22Rv1 (cell line): Measurements from ENCODE around the gene RFTN2.
"Not testable (repeated sequence)": the region's sequence is repeated elsewhere in the genome, so short reads cannot be mapped to it uniquely, and the experiment has no call there.

Source experiments
- H3K27ac ChIP-seq: fragments of 450-650 bp; 2 replicates; pipeline ENCODE4 v1.5.1; 2017
- ZFX ChIP-seq: fragments of 450-650 bp; IDR thresholded peaks from 2 replicates; pipeline ENCODE4 v1.6.1; 2017; ENCODE audit warnings: antibody characterized with exemption, borderline replicate concordance
- TF ChIP-seq, protein P1 (sequence below): fragments of 450-650 bp; IDR thresholded peaks from 2 replicates; pipeline ENCODE4 v1.5.1; 2017; ENCODE audit warnings: mild to moderate bottlenecking

Gene RFTN2

DNA sequence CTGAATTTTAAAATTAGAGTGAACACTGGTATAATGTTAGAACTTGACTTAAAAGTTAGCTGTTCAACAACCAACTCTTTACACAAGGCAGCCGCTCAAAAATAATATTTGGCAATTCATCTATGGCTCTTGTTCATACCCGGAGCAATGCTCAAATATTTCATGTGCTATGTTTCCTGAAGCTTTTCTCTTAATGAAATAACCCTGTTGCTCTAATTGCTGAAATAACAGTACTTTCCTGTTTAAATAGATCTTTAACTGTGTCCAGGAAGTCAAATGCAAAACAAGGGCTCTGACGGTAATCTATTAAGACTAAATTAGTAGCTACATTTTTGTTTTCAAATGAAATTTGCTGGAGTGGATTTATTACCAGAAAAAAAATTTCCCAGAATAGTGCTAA is 33.7 kb downstream of the RFTN2 start:
- TF ChIP-seq ZFX = no peak
- TF ChIP-seq, protein P1, sequence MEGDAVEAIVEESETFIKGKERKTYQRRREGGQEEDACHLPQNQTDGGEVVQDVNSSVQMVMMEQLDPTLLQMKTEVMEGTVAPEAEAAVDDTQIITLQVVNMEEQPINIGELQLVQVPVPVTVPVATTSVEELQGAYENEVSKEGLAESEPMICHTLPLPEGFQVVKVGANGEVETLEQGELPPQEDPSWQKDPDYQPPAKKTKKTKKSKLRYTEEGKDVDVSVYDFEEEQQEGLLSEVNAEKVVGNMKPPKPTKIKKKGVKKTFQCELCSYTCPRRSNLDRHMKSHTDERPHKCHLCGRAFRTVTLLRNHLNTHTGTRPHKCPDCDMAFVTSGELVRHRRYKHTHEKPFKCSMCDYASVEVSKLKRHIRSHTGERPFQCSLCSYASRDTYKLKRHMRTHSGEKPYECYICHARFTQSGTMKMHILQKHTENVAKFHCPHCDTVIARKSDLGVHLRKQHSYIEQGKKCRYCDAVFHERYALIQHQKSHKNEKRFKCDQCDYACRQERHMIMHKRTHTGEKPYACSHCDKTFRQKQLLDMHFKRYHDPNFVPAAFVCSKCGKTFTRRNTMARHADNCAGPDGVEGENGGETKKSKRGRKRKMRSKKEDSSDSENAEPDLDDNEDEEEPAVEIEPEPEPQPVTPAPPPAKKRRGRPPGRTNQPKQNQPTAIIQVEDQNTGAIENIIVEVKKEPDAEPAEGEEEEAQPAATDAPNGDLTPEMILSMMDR = no peak
- no peak overlapping the region for H3K27ac ChIP-seq

DNA sequence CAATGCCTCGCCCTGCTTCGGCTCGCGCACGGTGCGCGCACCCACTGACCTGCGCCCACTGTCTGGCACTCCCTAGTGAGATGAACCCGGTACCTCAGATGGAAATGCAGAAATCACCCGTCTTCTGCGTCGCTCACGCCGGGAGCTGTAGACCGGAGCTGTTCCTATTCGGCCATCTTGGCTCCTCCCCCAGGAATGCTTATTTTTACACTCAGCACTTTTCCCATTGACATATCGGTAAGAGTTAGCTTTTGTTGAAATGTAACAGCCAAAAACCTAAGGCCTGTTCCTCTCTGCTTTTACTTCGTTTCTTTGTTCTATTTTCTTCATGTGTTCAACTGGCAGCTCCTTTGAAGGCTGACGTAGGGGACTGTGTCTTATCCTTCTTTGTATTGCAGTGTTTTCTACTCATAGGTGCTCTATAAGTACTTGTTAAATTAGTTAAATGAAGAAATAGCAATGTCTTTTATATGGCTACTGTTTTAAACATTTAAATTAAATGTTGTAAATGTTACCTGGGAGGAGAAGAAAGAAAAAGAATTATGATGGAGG is 34.7 kb downstream of the RFTN2 start:
- not testable (repeated sequence) for H3K27ac ChIP-seq

DNA sequence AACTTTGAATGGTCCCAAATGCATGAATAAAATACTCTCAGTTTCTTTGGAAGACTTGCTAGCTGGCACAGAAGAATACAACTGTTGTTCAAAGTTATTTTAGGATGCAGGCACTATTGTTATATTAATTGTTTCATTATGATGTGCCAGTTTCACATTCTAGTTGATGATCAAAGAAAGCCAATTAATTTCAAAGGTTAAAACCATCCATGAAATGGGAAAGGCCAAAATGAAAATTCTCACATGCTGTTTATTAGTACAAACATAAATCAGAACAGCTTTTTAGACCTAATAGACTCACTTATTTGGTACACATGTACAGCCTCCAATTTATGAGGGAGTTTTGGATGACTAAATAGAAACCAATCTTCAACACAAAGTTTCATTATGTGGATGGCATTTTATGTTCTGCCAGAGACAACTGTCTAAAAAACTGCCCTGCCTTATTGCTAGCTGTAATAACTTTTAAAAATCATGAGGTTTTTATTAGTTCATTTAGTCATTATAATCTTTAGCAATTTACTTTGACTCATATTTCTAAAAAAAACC is 42.2 kb downstream of the RFTN2 start:
- no peak for TF ChIP-seq ZFX
- TF ChIP-seq, protein P1 = no peak
- no peak overlapping the region for H3K27ac ChIP-seq

DNA sequence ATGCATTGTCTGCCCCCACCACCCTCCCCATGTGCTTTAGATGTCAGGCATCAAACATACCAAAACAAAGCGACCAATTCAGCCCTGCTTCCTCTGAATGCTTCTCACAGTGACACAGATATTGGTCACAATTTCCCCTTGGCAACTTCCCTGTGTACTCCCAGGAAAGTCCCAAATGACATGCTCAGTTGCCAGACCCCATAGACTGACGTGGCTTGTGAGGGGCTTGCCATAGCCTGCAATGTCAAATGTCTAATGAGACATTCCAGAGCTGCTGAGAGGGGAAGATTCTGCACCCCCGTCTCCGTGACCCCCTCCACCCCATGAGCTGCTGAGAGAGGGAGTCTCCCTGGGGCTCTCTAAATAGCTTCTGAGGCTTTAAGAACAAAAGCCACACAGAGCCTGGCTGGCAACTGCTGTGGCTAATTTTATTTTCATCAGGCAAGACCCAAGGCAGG is 47.3 kb downstream of the RFTN2 start:
- H3K27ac ChIP-seq = no peak overlapping the region

DNA sequence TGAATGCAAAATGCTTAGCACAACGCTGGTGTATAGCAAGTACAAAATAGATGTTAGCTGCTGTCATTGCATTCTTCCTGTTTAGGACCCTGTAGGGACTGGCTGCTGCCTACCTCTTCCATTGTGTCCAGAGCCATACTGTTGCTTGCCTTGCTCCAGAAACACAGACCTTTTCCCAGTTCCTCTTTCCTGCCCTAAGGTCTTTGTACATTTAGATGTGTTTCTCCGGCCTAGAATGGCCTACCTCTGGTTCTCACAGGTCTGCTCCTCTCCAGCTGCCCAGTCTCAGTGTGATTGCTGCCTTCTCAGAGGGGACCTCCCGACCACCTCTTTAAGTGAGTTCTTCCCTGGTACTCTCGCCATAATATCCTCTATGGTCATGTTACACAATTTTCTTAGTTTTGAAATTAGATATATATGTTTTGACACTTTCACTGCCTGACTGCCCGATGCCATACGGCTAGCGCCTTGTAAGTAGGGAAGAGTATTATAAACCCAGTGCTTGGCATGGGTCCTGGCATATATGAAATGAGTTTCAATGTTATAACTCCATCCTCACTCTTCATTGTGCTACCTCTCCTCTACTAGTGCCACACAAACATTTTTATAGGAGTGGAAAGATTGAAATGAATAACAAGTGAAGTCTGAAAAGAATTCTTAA is 48.3 kb downstream of the RFTN2 start:
- H3K27ac ChIP-seq = no peak overlapping the region
- TF ChIP-seq ZFX = no peak
- TF ChIP-seq, protein P1 = no peak

More for the DNA sequence above, 47.3 kb downstream of the RFTN2 start:
- no peak for TF ChIP-seq ZFX
- TF ChIP-seq, protein P1 = no peak

DNA sequence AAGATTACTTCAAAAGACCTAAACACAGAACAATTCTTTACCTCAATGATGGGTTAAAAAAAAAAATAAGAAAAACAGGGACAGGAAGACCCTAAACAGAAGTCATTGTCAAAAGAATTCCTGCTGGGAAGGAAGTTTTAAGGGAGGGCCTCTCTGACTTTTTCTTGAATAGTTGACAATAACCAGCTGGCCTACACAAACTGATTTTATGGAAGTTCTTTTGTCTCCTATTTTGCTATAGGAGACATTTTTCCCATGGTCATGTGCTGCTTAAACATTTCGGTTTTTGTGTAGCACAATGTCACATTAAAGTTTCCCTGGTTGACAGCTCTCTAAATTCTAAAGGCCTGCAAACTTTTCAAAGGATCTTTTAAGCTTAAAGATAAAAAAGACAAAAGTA is 55.3 kb downstream of the RFTN2 start:
- no peak for TF ChIP-seq ZFX
- TF ChIP-seq, protein P1 = no peak
- no peak overlapping the region for H3K27ac ChIP-seq

DNA sequence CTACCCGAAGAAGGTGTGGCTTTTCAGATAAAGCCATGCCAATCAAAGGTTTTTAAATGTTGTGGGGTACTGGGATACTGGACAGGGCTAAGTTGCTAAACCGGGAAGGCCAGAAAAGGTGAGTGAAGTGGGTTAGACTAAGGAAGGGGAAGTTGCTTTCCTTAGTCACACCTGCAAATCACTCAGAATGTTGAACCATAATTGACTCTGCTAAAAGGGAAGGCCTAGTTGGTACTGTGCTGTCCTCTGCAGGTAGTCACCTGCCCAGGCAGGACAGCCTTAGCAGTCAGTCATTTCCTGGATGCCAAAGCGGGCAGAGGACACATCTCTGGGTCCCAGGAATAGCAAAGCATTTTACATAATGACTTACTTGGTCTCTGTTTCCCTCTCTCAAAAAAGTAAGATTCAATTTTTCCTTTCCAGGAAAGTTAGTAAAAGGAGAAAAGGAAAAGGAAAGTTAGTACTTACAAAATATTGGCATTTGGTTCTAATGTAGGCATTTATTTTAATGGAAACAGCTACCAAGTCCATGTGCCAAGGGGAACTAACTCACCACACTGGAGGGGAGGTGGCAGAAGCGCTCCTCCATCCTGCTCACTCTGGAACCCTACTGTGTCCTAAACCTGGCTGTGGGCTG is 60.3 kb downstream of the RFTN2 start:
- peak overlapping the region; percentile 95 for H3K27ac ChIP-seq
- TF ChIP-seq, protein P1 = peak; percentile 84
- TF ChIP-seq ZFX = no peak
